CD4-positive, alpha-beta T cell (primary cell): ENCODE results near the gene PID1. TPM values are rescaled to one million over a fixed set of nuclear protein-coding genes. Genes with fewer than 3 reads are reported as not detected.

Experiments used
- ATAC-seq: fragments of 200-7000 bp; cut with Tn5 transposase; one replicate; pipeline ENCODE4 v1.10.0; 2022; ENCODE audit warnings: mild to moderate bottlenecking; ENCODE audit not compliant: poor library complexity
- CTCF ChIA-PET: fragments of 350-600 bp; sonication (Branson Sonifier 250); formaldehyde crosslinking; loops from one replicate; lab custom pipeline; 2021; ENCODE audit warnings: antibody characterized with exemption, inconsistent platforms; lab: Charles Lee
- POLR2A ChIA-PET: fragments of 350-600 bp; sonication (Branson Sonifier 250); formaldehyde crosslinking; loops from one replicate; lab custom pipeline; 2021; ENCODE audit warnings: antibody characterized with exemption, inconsistent platforms; lab: Charles Lee
- DNase-seq, 14 experiments: peaks; one replicate each; pipeline ENCODE4 v3.0.0-alpha.2; 2013 to 2020; ENCODE audit warnings: mixed read lengths in 2 of 14
- H3K27ac ChIP-seq, 2 donors: one replicate each; pipeline versions ENCODE4 v1.5.1 to v1.7.0; 2013; ENCODE audit warnings: low read length in 2 of 2, low read depth in 1 of 2, mild to moderate bottlenecking in 1 of 2
- H3K27me3 ChIP-seq, 2 experiments: 1 replicate in 1 of 2; 2 replicates in 1 of 2; pipeline versions ENCODE4 v1.6.1 to v1.7.0; 2013; ENCODE audit warnings: low read length in 2 of 2, control low read depth in 1 of 2, mild to moderate bottlenecking in 1 of 2, moderate library complexity in 1 of 2; ENCODE audit not compliant: insufficient read depth in 2 of 2, control insufficient read depth in 1 of 2
- H3K36me3 ChIP-seq: one replicate; pipeline ENCODE4 v1.6.1; 2013; ENCODE audit warnings: low read length, control low read depth; ENCODE audit not compliant: insufficient read depth
- H3K4me1 ChIP-seq: one replicate; pipeline ENCODE4 v1.6.1; 2013; ENCODE audit warnings: low read length, control low read depth; ENCODE audit not compliant: insufficient read depth
- H3K4me3 ChIP-seq: one replicate; pipeline ENCODE4 v1.5.1; 2013; ENCODE audit warnings: mild to moderate bottlenecking, low read length, moderate library complexity
- H3K9me3 ChIP-seq, 2 experiments: 1 replicate in 1 of 2; 2 replicates in 1 of 2; pipeline versions ENCODE4 v1.6.1 to v1.7.0; 2013; ENCODE audit warnings: low read length in 2 of 2, mild to moderate bottlenecking in 2 of 2, control low read depth in 1 of 2, moderate library complexity in 1 of 2; ENCODE audit not compliant: control insufficient read depth in 1 of 2, insufficient read depth in 1 of 2
- H3K27ac Mint-ChIP-seq: one replicate; pipeline ENCODE4 v1.8.0; 2020; ENCODE audit warnings: mixed read lengths
- H3K27me3 Mint-ChIP-seq: one replicate; pipeline ENCODE4 v1.8.0; 2021; ENCODE audit warnings: mixed read lengths
- H3K36me3 Mint-ChIP-seq: one replicate; pipeline ENCODE4 v1.8.0; 2021; ENCODE audit warnings: low read depth, mixed read lengths
- H3K4me1 Mint-ChIP-seq: one replicate; pipeline ENCODE4 v1.8.0; 2021; ENCODE audit warnings: low read depth, mixed read lengths
- H3K4me3 Mint-ChIP-seq: one replicate; pipeline ENCODE4 v1.8.0; 2020; ENCODE audit warnings: mild to moderate bottlenecking, mixed read lengths
- H3K9me3 Mint-ChIP-seq: one replicate; pipeline ENCODE4 v1.8.0; 2020; ENCODE audit warnings: mixed read lengths
- intact Hi-C, 2 experiments: fragments of 100-400 bp; cut with DNase I in 1 of 2; cut with micrococcal nuclease in 1 of 2; formaldehyde crosslinking; loops; one replicate each; pipeline versions ENCODE4 v1.15.1 to v1.9.0; 2023 to 2025; cut with DNase I, micrococcal nuclease
- total RNA-seq, 174 experiments: library from RNA in 2 of 174; stranded (reverse) in 2 of 174; gene quantifications; one replicate each; pipeline ENCODE4 v1.2.3 and lab custom pipeline; 2021 to 2026
- TF ChIP-seq, protein P1 (sequence below): fragments of 200-600 bp; IDR thresholded peaks from one replicate; pipeline ENCODE4 v1.8.0; 2022; ENCODE audit warnings: antibody characterized with exemption, mild to moderate bottlenecking

PID1 gene
- total RNA-seq, 2 experiments from 2014 or later: 0.38 to 0.53 TPM

- no peak for ATAC-seq
These were observed 271.8 kb downstream of the PID1 start for GRCh38 chr2:228999326-228999725.

DNA sequence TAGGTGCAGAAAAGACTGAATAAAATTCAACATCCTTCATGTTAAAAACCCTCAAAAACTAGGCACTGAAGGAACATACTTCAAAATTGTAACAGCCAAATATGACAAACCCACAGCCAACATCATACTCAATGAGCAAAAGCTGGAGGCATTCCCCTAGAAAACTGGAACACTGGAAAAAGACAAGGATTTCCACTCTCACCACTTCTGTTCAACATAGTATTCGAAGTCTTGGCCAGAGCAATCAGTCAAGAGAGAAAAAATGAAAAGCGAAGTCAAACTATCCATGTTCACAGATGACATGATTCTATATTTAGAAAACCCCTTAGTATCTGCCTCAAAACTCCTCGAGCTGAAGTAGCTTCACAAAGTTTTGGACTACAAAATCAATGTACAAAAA lies 282.3 kb downstream of the PID1 start:
- no peaks in the 10 kb centered on the region for H3K36me3 Mint-ChIP-seq
- Histone ChIP-seq H3K4me3 (no peak overlapping the region), H3K27ac (no peak overlapping the region), H3K27me3 (no peaks in the 10 kb centered on the region), H3K36me3 (no peaks in the 10 kb centered on the region), H3K9me3 (peaks cover 0 to 20% of the 10 kb centered on the region in 2 experiments), H3K4me1 (no peaks in the 10 kb centered on the region)
- peaks cover 13% of the 10 kb centered on the region for H3K9me3 Mint-ChIP-seq
- TF ChIP-seq, protein P1, sequence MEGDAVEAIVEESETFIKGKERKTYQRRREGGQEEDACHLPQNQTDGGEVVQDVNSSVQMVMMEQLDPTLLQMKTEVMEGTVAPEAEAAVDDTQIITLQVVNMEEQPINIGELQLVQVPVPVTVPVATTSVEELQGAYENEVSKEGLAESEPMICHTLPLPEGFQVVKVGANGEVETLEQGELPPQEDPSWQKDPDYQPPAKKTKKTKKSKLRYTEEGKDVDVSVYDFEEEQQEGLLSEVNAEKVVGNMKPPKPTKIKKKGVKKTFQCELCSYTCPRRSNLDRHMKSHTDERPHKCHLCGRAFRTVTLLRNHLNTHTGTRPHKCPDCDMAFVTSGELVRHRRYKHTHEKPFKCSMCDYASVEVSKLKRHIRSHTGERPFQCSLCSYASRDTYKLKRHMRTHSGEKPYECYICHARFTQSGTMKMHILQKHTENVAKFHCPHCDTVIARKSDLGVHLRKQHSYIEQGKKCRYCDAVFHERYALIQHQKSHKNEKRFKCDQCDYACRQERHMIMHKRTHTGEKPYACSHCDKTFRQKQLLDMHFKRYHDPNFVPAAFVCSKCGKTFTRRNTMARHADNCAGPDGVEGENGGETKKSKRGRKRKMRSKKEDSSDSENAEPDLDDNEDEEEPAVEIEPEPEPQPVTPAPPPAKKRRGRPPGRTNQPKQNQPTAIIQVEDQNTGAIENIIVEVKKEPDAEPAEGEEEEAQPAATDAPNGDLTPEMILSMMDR: no peak
- no peaks in the 10 kb centered on the region for H3K27me3 Mint-ChIP-seq
- ChIA-PET CTCF (no interaction called here), POLR2A (no interaction called here)
- DNase-seq (no peak), ATAC-seq (no peak)
- H3K4me1 Mint-ChIP-seq: no peaks in the 10 kb centered on the region
- no peak overlapping the region for H3K4me3 Mint-ChIP-seq
- intact Hi-C loops: no loop called here
- no peak overlapping the region for H3K27ac Mint-ChIP-seq

More at GRCh38 chr2:228999326-228999725, 271.8 kb downstream of the PID1 start:
- TF ChIP-seq, protein P1: no peak
- Histone ChIP-seq H3K36me3 (no peaks in the 10 kb centered on the region), H3K4me3 (no peak overlapping the region), H3K27me3 (no peaks in the 10 kb centered on the region), H3K4me1 (no peaks in the 10 kb centered on the region), H3K9me3 (peaks cover 3 to 8% of the 10 kb centered on the region in 2 experiments), H3K27ac (no peak overlapping the region)
- Mint-ChIP-seq H3K9me3 (peaks cover 18% of the 10 kb centered on the region), H3K27me3 (no peaks in the 10 kb centered on the region), H3K4me3 (no peak overlapping the region), H3K4me1 (no peaks in the 10 kb centered on the region), H3K36me3 (no peaks in the 10 kb centered on the region), H3K27ac (no peak overlapping the region)
- DNase-seq: no peak
- ChIA-PET CTCF (no interaction called here), POLR2A (no interaction called here)
- intact Hi-C loops: no loop called here

DNA sequence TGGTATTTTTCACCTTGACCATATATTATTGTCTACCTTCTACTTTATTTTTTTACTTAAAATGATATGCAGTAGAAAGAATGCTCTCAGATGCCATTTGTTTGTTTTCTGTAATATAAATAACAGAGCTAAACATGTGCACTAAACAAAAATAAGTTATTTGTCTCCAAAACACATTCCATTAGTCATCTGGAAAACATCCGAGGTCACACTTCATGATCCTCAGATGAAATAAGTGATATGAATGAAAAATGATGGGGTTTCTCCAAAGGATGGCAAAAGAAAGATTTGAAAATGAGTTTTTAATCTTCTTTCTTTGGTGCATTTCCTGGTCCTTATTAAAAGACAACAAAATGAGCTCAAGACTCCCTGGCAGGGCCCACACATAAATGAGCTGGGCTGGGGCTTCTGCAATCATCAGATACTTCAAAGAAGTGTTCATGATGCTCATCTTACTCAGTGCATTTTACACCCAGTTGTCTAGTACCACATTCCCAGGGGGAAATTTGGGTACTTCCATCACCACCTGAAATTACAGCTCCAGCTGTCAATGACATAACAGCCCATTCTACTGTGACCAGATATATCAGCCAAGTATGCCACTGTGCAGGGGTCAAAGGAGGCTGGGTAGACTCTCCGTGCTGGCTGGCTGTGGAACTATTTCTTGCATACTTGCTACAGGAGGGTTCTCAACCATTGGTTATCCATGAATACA lies 283.5 kb downstream of the PID1 start:
- DNase-seq (no peak), ATAC-seq (no peak)
- H3K4me3 ChIP-seq: no peak overlapping the region
- H3K4me1 ChIP-seq: no peaks in the 10 kb centered on the region
- Mint-ChIP-seq H3K9me3 (peaks cover 15% of the 10 kb centered on the region), H3K4me1 (no peaks in the 10 kb centered on the region), H3K27me3 (no peaks in the 10 kb centered on the region), H3K36me3 (no peaks in the 10 kb centered on the region), H3K27ac (no peak overlapping the region), H3K4me3 (no peak overlapping the region)
- H3K27ac ChIP-seq: no peak overlapping the region
- H3K9me3 ChIP-seq: peaks cover 0 to 14% of the 10 kb centered on the region in 2 experiments
- no peaks in the 10 kb centered on the region for H3K36me3 ChIP-seq
- intact Hi-C loops: no loop called here
- ChIA-PET CTCF (no interaction called here), POLR2A (no interaction called here)
- no peaks in the 10 kb centered on the region for H3K27me3 ChIP-seq
- TF ChIP-seq, protein P1: no peak
